BE2C (cell line): Measurements from ENCODE around the gene EPHB2.

Source experiments
- DNase-seq: peaks from one replicate; pipeline ENCODE4 v3.0.0-alpha.2; 2020
- H3K27me3 ChIP-seq: fragments of 250-450 bp; sonication (Bioruptor Pico); 2 replicates; pipeline ENCODE4 v1.5.1; 2020; ENCODE audit warnings: mild to moderate bottlenecking
- H3K36me3 ChIP-seq: fragments of 250-450 bp; sonication (Bioruptor Pico); 2 replicates; pipeline ENCODE4 v1.5.1; 2020; ENCODE audit warnings: mild to moderate bottlenecking
- H3K4me1 ChIP-seq: fragments of 250-450 bp; sonication (Bioruptor Pico); 2 replicates; pipeline ENCODE4 v1.5.1; 2020
- H3K4me3 ChIP-seq: 2 replicates; pipeline ENCODE4 v1.5.1; 2011; ENCODE audit warnings: low read depth, low read length
- H3K9me3 ChIP-seq: fragments of 250-450 bp; sonication (Bioruptor Pico); 2 replicates; pipeline ENCODE4 v1.5.1; 2020
- TF ChIP-seq, protein P1 (sequence below): IDR thresholded peaks from 2 replicates; pipeline ENCODE4 v1.5.1; 2012; ENCODE audit warnings: mild to moderate bottlenecking, low read depth, low read length

The EPHB2 gene

DNA sequence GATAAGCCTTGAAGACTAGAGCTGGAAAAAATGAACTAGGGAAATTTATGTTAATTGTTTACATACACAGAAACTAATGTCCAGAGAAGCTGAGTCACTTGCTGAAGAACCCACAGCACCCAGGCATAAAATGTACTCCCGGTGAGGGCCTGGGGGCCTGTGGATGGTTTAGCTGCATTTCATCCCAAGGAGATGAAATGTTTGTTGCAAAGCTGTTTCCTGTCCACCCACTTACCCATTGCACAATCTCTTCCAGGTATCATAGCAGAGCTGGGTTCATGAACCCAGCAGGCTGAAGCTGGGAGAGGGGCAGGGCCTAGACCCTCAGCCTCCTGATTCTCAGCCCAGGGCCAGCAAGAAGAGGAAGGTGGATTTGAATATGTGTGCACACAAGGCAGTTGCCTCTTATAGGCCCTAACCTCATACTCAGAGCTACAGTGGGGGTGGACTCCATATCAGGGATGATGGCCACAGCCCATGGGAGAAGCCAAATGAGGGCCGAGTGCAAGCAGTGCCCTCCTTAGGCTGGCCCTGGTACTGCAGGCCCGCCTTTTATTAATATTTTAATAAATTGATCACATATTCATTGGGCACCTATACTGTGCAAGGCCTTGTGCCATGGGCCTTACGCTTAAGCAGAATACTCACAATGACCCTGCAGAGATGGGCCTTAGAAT, 151.3 kb downstream of the EPHB2 start:
- TF ChIP-seq, protein P1, sequence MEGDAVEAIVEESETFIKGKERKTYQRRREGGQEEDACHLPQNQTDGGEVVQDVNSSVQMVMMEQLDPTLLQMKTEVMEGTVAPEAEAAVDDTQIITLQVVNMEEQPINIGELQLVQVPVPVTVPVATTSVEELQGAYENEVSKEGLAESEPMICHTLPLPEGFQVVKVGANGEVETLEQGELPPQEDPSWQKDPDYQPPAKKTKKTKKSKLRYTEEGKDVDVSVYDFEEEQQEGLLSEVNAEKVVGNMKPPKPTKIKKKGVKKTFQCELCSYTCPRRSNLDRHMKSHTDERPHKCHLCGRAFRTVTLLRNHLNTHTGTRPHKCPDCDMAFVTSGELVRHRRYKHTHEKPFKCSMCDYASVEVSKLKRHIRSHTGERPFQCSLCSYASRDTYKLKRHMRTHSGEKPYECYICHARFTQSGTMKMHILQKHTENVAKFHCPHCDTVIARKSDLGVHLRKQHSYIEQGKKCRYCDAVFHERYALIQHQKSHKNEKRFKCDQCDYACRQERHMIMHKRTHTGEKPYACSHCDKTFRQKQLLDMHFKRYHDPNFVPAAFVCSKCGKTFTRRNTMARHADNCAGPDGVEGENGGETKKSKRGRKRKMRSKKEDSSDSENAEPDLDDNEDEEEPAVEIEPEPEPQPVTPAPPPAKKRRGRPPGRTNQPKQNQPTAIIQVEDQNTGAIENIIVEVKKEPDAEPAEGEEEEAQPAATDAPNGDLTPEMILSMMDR: peak; percentile 69
- DNase-seq: peak; percentile 40
- H3K4me3 ChIP-seq: no peak overlapping the region
- H3K36me3 ChIP-seq: no peaks in the 10 kb centered on the region
- no peaks in the 10 kb centered on the region for H3K4me1 ChIP-seq
- H3K9me3 ChIP-seq: no peaks in the 10 kb centered on the region
- no peaks in the 10 kb centered on the region for H3K27me3 ChIP-seq

DNA sequence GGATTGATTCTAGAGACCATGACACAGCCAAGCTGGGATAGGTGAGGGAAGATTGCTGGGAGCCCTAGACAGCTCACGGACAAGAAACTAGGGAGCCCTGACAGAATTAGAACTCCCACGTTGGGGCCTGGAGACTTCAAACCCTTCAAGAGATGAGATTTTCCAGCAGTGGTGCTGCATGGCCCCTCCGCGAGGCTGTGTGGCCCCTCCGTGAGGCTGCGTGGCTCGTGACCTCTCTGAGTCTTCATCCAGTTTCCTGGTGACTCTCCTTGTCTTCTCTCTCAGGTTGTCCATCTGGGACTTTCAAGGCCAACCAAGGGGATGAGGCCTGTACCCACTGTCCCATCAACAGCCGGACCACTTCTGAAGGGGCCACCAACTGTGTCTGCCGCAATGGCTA, 152.1 kb downstream of the EPHB2 start:
- TF ChIP-seq, protein P1: no peak
- Histone ChIP-seq H3K9me3 (no peaks in the 10 kb centered on the region), H3K4me3 (no peak overlapping the region), H3K36me3 (no peaks in the 10 kb centered on the region), H3K27me3 (no peaks in the 10 kb centered on the region), H3K4me1 (no peaks in the 10 kb centered on the region)
- no peak for DNase-seq

DNA sequence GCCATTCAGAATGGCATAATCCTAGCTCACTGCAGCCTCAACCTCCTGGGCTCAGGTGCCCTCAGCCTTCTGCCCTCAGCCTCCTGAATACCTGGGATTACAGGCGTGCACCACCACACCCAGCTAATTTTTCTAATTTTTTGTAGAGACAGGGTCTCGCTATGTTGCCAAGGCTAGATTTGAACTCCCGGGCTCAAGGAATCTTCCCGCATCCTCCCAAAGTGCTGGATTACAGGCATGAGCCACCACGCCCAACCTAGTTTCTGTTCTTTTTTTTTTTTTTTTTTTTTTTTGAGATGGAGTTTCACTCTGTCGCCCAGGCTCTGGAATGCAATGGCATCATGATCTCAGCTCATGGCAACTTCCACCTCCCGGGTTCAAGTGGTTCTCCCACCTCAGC, 153.1 kb downstream of the EPHB2 start:
- Histone ChIP-seq H3K4me1 (no peaks in the 10 kb centered on the region), H3K27me3 (no peaks in the 10 kb centered on the region), H3K4me3 (no peak overlapping the region), H3K9me3 (no peaks in the 10 kb centered on the region), H3K36me3 (no peaks in the 10 kb centered on the region)
- no peak for DNase-seq
- TF ChIP-seq, protein P1: no peak

DNA sequence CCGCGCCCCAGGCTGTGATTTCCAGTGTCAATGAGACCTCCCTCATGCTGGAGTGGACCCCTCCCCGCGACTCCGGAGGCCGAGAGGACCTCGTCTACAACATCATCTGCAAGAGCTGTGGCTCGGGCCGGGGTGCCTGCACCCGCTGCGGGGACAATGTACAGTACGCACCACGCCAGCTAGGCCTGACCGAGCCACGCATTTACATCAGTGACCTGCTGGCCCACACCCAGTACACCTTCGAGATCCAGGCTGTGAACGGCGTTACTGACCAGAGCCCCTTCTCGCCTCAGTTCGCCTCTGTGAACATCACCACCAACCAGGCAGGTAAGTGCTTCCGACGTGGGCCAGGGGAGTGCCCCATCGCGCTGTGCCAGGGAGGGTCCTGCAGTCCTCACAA, 154.2 kb downstream of the EPHB2 start:
- DNase-seq: no peak
- Histone ChIP-seq H3K9me3 (no peaks in the 10 kb centered on the region), H3K4me1 (no peaks in the 10 kb centered on the region), H3K36me3 (no peaks in the 10 kb centered on the region), H3K27me3 (no peaks in the 10 kb centered on the region), H3K4me3 (no peak overlapping the region)
- TF ChIP-seq, protein P1: no peak

DNA sequence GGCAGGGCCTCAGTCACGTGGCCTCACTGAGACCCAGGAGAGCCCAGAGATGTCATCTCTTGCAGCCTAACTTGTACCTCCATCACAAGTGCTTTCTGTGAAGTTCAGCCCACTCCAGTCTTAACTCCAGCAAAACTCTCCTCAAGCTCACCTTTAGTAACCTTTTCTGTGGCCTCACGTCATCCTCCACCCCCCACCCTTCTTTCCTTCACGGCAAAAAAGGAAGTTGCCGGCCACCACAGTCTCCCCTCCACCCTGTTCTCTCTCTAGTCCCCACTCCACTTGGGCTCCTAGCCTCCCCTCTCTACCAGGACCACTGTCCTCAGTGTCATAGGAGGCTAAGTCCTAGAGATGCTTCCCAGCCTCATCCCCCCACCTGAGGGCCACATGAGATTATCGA, 155.1 kb downstream of the EPHB2 start:
- TF ChIP-seq, protein P1: no peak
- no peaks in the 10 kb centered on the region for H3K36me3 ChIP-seq
- no peaks in the 10 kb centered on the region for H3K4me1 ChIP-seq
- DNase-seq: no peak
- no peaks in the 10 kb centered on the region for H3K9me3 ChIP-seq
- H3K27me3 ChIP-seq: no peaks in the 10 kb centered on the region
- H3K4me3 ChIP-seq: no peak overlapping the region

DNA sequence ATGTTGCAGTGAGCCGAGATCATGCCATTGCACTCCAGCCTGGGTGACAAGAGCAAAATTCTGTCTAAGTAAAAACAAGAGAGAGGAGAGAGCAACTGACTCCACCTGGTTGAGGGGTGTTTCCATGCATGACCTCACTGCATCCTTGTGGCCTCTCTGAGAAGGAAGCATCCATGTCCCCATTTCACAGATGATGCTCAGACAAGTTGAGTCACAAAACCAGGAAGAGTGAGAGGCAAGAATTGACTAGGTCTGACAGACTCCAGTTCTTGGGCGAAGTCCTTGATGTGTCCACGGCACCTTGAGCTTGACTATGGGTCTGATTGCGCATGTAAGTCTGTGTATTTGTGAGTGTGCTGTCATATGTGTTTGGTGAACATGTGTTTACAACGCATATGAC, 156.2 kb downstream of the EPHB2 start:
- H3K36me3 ChIP-seq: no peaks in the 10 kb centered on the region
- DNase-seq: no peak
- TF ChIP-seq, protein P1: no peak
- H3K4me1 ChIP-seq: no peaks in the 10 kb centered on the region
- H3K4me3 ChIP-seq: no peak overlapping the region
- H3K9me3 ChIP-seq: no peaks in the 10 kb centered on the region
- H3K27me3 ChIP-seq: no peaks in the 10 kb centered on the region
